K562 (cell line): ENCODE results near the gene MCC. TPM values are rescaled to one million over a fixed set of nuclear protein-coding genes. Genes with fewer than 3 reads are reported as not detected.

Source experiments
- ATAC-seq: fragments of 200-7000 bp; cut with Tn5 transposase; 3 replicates; pipeline ENCODE4 v1.9.1; 2020; ENCODE audit warnings: moderate library complexity
- BruUV-seq: library from RNA; stranded (reverse); fragments of 400-500 nt; replicated peaks from 2 replicates; lab custom pipeline; 2021; lab: Mats Ljungman, UMichigan
- CTCF ChIA-PET: fragments of 300-600 bp; formaldehyde crosslinking; extraction: SDS; loops from one replicate; lab custom pipeline; 2021; ENCODE audit warnings: low intra/inter-chr PET ratio; lab: Yijun Ruan, JAX
- POLR2A ChIA-PET: fragments of 300-600, 350-650 bp; sonication (Branson Sonifier 250); formaldehyde crosslinking; extraction: SDS; loops from one replicate; lab custom pipeline; 2021; ENCODE audit warnings: antibody characterized with exemption, inconsistent platforms; lab: Yijun Ruan, JAX
- DNase-seq, 4 experiments: peaks; one replicate each; pipeline versions ENCODE4 v3.0.0 to v3.0.0-alpha.2; 2011 to 2018; ENCODE audit warnings: low spot score in 3 of 4, mixed read lengths in 3 of 4; ENCODE audit errors: extremely low read depth in 1 of 4
- FAIRE-seq: peaks from 2 replicates; lab custom pipeline; 2011; peaks lifted over from hg19 to GRCh38; lab: Jason Lieb, UNC
- H2AFZ ChIP-seq: 2 replicates; pipeline ENCODE4 v1.6.0; 2011; ENCODE audit warnings: low read depth, low read length, control low read depth, inconsistent platforms
- H3K27ac ChIP-seq: fragments of 200-600 bp; 3 replicates; pipeline ENCODE4 v1.8.0; 2011; ENCODE audit warnings: low read depth, mild to moderate bottlenecking, control low read depth, inconsistent platforms, low read length, moderate library complexity, mixed read lengths; ENCODE audit errors: extremely low read depth
- H3K27me3 ChIP-seq, 2 experiments: fragments of 300-600 bp in 1 of 2; 2 replicates in 1 of 2; 3 replicates in 1 of 2; pipeline versions ENCODE4 v1.6.0 to v1.8.0; 2011; ENCODE audit warnings: inconsistent platforms in 2 of 2, low read length in 2 of 2, mild to moderate bottlenecking in 1 of 2, mixed read lengths in 1 of 2, moderate library complexity in 1 of 2; ENCODE audit not compliant: control insufficient read depth in 2 of 2, insufficient read depth in 2 of 2
- H3K36me3 ChIP-seq: fragments of 300-600 bp; 3 replicates; pipeline ENCODE4 v1.8.0; 2011; ENCODE audit warnings: mild to moderate bottlenecking, low read length, inconsistent platforms; ENCODE audit not compliant: control insufficient read depth, insufficient read depth
- H3K4me1 ChIP-seq, 2 experiments: fragments of 200-600 bp in 1 of 2; replicated peaks in 1 of 2; 2 replicates in 1 of 2; 3 replicates in 1 of 2; pipeline versions ENCODE4 v1.5.1 to v1.8.0; 2011; ENCODE audit warnings: inconsistent platforms in 2 of 2, low read length in 2 of 2, mild to moderate bottlenecking in 1 of 2, mixed read lengths in 1 of 2, moderate library complexity in 1 of 2; ENCODE audit not compliant: control insufficient read depth in 2 of 2, insufficient read depth in 2 of 2
- H3K4me2 ChIP-seq: 2 replicates; pipeline ENCODE4 v1.6.1; 2011; ENCODE audit warnings: low read length, control low read depth, inconsistent platforms, mixed read lengths; ENCODE audit not compliant: insufficient read depth
- H3K4me3 ChIP-seq: fragments of 200-600 bp; sonication (generic), shearing (Covaris generic); 2 replicates; pipeline ENCODE4 v1.5.1; 2016; ENCODE audit warnings: control low read depth, inconsistent platforms
- H3K79me2 ChIP-seq: fragments of 200-600 bp; 3 replicates; pipeline ENCODE4 v1.8.0; 2011; ENCODE audit warnings: low read length, inconsistent platforms; ENCODE audit not compliant: control insufficient read depth, insufficient read depth
- H3K9ac ChIP-seq, 2 experiments: 2 replicates each; pipeline versions ENCODE4 v1.6.0 to v1.6.1; 2011; ENCODE audit warnings: low read depth in 2 of 2, low read length in 2 of 2, control low read depth in 1 of 2, inconsistent platforms in 1 of 2, mild to moderate bottlenecking in 1 of 2, mixed read lengths in 1 of 2; ENCODE audit not compliant: insufficient read depth in 1 of 2
- H3K9me1 ChIP-seq: one replicate; pipeline ENCODE4 v1.6.0; 2011; ENCODE audit warnings: inconsistent platforms, mild to moderate bottlenecking, low read length, moderate library complexity; ENCODE audit not compliant: control insufficient read depth, insufficient read depth
- H3K9me3 ChIP-seq: replicated peaks from 2 replicates; pipeline ENCODE4 v1.5.1; 2011; ENCODE audit warnings: low read depth, low read length, inconsistent platforms; ENCODE audit not compliant: control insufficient read depth, insufficient read depth
- H4K20me1 ChIP-seq: replicated peaks from 2 replicates; pipeline ENCODE4 v1.6.1; 2011; ENCODE audit warnings: low read length, inconsistent platforms, mixed read lengths; ENCODE audit not compliant: control insufficient read depth, insufficient read depth
- POLR3G ChIP-seq: IDR thresholded peaks from 2 replicates; pipeline ENCODE4 v1.6.1; 2011; ENCODE audit not compliant: insufficient read length, insufficient replicate concordance; ENCODE audit errors: extremely low read depth
- RUNX1 ChIP-seq: sonication (generic); IDR thresholded peaks from 2 replicates; pipeline ENCODE4 v1.6.1; 2016; ENCODE audit warnings: antibody characterized with exemption, low read depth
- SMARCA4 ChIP-seq: fragments of 450-650 bp; IDR thresholded peaks from 2 replicates; pipeline ENCODE4 v1.6.1; 2016
- SMARCB1 ChIP-seq: IDR thresholded peaks from 2 replicates; pipeline ENCODE4 v1.6.1; 2011; ENCODE audit warnings: improper control_type of control experiment, low read depth; ENCODE audit not compliant: insufficient read length
- TEAD4 ChIP-seq, 2 experiments: sonication (generic) in 1 of 2; formaldehyde crosslinking in 1 of 2; IDR thresholded peaks; 2 replicates each; pipeline versions ENCODE4 v1.6.1 to v1.8.0; 2012 to 2022; ENCODE audit warnings: borderline replicate concordance in 1 of 2, inconsistent platforms in 1 of 2, low read length in 1 of 2, mild to moderate bottlenecking in 1 of 2, missing genetic modification reagents in 1 of 2
- ZFP36 ChIP-seq: fragments of 150-350 bp; IDR thresholded peaks from 2 replicates; pipeline ENCODE4 v1.6.1; 2018; ENCODE audit warnings: low read length, low read depth; ENCODE audit not compliant: partially characterized antibody
- WGBS: fragments of 100-300 bp; shearing (Covaris generic); methylation state at CpG from one replicate; pipeline ENCODE4 v1.1.6; 2016; ENCODE audit warnings: low coverage, mixed read lengths; ENCODE audit not compliant: insufficient coverage; ENCODE audit errors: missing lambda C conversion rate; 5-methylcytosine and 5-hydroxymethylcytosine counted together
- in situ Hi-C: fragments of 300-500 bp; cut with MboI; formaldehyde crosslinking; loops from 4 replicates; pipeline ENCODE4 v1.15.0; 2018; ENCODE audit warnings: inconsistent platforms, mixed read lengths
- intact Hi-C: fragments of 100-400 bp; cut with micrococcal nuclease; formaldehyde crosslinking; loops from 2 replicates; pipeline ENCODE4 v1.14.2; 2022
- polyA plus RNA-seq, 8 experiments: library from polyadenylated mRNA; depleted of rRNA in 4 of 8; stranded (reverse) in 5 of 8; unstranded in 3 of 8; fragments of >200 nt; fragmentation: Nextera tagmentation in 2 of 8; fragmentation: Illumina TruSeq in 1 of 8; extraction: Ambion mirVana in 2 of 8; extraction: Trizol in 1 of 8; gene quantifications; 2 replicates each; pipeline versions ENCODE4 v1.2.1 to v1.2.3, GENCODE V29; 2011 to 2014; ENCODE audit warnings: inconsistent platforms in 1 of 8, missing spikeins in 1 of 8
- total RNA-seq, 7 experiments: library from RNA; depleted of rRNA in 6 of 7; stranded (reverse); fragments of >200 nt in 6 of 7; fragmentation: Illumina TruSeq in 2 of 7; extraction: Trizol in 2 of 7; gene quantifications; 2 replicates each; pipeline versions ENCODE4 v1.2.1 to v1.2.3, GENCODE V29; 2011 to 2021; ENCODE audit warnings: low replicate concordance in 1 of 7
- TF ChIP-seq, protein P1 (sequence below): sonication (generic); formaldehyde crosslinking; IDR thresholded peaks from 2 replicates; pipeline ENCODE4 v1.8.0; 2023; ENCODE audit warnings: mild to moderate bottlenecking, missing genetic modification reagents
- TF ChIP-seq, protein P2 (sequence below), 2 experiments: fragments of 150-350 bp in 1 of 2; IDR thresholded peaks; 2 replicates each; pipeline ENCODE4 v1.6.1; 2012 to 2016; ENCODE audit warnings: low read depth in 2 of 2, low read length in 2 of 2, mild to moderate bottlenecking in 1 of 2, moderate library complexity in 1 of 2
- TF ChIP-seq, protein P3 (sequence below): IDR thresholded peaks from 2 replicates; pipeline ENCODE4 v1.6.1; 2014; ENCODE audit warnings: antibody characterized with exemption
- TF ChIP-seq, protein P4 (sequence below): fragments of 450-650 bp; IDR thresholded peaks from 2 replicates; pipeline ENCODE4 v1.6.1; 2016; ENCODE audit warnings: mild to moderate bottlenecking

The MCC gene
- total and polyA plus RNA-seq, 9 of the 15 experiments (the other 6 are each of a cell fraction or from before 2014, with no cell fraction given), result 0.04 to 0.24 (median 0.06) TPM; not detected in 1

DNA sequence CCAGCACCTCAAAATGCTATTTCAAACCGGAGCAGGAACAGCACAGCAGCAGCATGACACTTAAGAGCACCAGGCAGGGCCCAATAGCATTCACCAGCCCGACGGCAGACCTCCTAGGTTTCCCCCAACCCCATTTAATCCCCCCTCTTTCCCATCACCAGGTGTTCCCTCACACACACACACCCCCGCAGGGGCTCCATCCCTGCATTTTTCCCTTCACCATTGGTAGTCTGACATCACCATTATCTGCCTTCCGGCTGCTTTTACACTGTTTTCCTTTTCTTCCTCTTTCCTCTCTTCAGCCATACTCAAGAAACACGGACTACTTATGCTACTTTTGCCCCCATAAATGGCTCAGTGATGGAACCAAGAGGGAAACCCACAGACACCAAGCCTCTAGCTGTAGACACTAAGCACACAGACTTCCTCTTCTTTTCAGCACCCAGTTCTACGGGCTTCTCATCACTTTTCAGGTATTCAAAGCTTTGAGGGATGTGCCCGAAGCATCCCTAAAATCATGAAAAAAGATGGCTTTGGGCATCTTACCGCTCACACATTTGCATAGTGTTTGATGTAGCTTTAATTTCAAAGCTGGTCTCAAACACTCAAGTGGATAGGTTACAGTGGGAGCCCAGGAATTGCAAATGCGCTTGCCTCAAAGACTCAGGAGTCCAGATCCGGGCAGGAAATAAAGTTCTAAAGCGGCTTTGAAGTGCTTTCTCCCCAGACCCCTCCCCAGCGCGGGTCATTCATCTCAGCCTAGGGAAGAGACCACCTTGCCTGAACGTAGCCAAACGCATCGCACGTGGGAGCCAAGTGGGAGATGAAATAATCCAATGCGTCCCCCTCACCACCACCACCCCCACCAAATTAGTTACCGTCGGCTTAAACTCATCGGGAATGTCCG, 194.9 kb downstream of the MCC start:
- FAIRE-seq (no peak), ATAC-seq (no peak), DNase-seq (no peak)
- in situ Hi-C loops (no loop called here), intact Hi-C loops (no loop called here)
- Histone ChIP-seq H3K4me3 (no peak overlapping the region), H3K9me1 (no peaks in the 10 kb centered on the region), H2AFZ (no peak overlapping the region), H3K36me3 (no peaks in the 10 kb centered on the region), H3K4me1 (peaks cover 0 to 9% of the 10 kb centered on the region in 2 experiments; a peak in 2 of 5 replicates), H3K9me3 (no peaks in the 10 kb centered on the region), H3K4me2 (no peak overlapping the region), H3K9ac (no peak overlapping the region), H3K27me3 (peaks cover 33 to 44% of the 10 kb centered on the region in 2 experiments), H4K20me1 (no peaks in the 10 kb centered on the region), H3K79me2 (no peaks in the 10 kb centered on the region), H3K27ac (no peak overlapping the region)
- WGBS, result 7% methylated on average over 21 of the region's 23 CpGs
- no TSS peak for BruUV-seq
- CTCF ChIA-PET, result no interaction called here
- POLR2A ChIA-PET, result interaction anchor here (0.7 to 2.1 kb wide), 3 partner anchors 10 to 28 kb away, joined by 3 to 5 read pairs (median 4); no protein-coding TSS in a partner anchor
- TF ChIP-seq, protein P1, sequence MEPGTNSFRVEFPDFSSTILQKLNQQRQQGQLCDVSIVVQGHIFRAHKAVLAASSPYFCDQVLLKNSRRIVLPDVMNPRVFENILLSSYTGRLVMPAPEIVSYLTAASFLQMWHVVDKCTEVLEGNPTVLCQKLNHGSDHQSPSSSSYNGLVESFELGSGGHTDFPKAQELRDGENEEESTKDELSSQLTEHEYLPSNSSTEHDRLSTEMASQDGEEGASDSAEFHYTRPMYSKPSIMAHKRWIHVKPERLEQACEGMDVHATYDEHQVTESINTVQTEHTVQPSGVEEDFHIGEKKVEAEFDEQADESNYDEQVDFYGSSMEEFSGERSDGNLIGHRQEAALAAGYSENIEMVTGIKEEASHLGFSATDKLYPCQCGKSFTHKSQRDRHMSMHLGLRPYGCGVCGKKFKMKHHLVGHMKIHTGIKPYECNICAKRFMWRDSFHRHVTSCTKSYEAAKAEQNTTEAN (CRISPR knock-in tag), result no peak
- TF ChIP-seq RUNX1 (no peak), SMARCA4 (no peak), ZFP36 (no peak), TEAD4 (IDR thresholded peaks at IDR 0.05; ENCODE audit: low read length) (no peak), TEAD4 (CRISPR knock-in tag; IDR thresholded peaks at IDR 0.05; ENCODE audit: borderline replicate concordance) (no peak), POLR3G (no peak), SMARCB1 (no peak)
- TF ChIP-seq, protein P2, sequence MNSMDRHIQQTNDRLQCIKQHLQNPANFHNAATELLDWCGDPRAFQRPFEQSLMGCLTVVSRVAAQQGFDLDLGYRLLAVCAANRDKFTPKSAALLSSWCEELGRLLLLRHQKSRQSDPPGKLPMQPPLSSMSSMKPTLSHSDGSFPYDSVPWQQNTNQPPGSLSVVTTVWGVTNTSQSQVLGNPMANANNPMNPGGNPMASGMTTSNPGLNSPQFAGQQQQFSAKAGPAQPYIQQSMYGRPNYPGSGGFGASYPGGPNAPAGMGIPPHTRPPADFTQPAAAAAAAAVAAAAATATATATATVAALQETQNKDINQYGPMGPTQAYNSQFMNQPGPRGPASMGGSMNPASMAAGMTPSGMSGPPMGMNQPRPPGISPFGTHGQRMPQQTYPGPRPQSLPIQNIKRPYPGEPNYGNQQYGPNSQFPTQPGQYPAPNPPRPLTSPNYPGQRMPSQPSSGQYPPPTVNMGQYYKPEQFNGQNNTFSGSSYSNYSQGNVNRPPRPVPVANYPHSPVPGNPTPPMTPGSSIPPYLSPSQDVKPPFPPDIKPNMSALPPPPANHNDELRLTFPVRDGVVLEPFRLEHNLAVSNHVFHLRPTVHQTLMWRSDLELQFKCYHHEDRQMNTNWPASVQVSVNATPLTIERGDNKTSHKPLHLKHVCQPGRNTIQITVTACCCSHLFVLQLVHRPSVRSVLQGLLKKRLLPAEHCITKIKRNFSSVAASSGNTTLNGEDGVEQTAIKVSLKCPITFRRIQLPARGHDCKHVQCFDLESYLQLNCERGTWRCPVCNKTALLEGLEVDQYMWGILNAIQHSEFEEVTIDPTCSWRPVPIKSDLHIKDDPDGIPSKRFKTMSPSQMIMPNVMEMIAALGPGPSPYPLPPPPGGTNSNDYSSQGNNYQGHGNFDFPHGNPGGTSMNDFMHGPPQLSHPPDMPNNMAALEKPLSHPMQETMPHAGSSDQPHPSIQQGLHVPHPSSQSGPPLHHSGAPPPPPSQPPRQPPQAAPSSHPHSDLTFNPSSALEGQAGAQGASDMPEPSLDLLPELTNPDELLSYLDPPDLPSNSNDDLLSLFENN (IDR thresholded peaks at IDR 0.05; ENCODE audit: low read depth in 2 of 2, low read length in 2 of 2), result no peak
- TF ChIP-seq, protein P3, sequence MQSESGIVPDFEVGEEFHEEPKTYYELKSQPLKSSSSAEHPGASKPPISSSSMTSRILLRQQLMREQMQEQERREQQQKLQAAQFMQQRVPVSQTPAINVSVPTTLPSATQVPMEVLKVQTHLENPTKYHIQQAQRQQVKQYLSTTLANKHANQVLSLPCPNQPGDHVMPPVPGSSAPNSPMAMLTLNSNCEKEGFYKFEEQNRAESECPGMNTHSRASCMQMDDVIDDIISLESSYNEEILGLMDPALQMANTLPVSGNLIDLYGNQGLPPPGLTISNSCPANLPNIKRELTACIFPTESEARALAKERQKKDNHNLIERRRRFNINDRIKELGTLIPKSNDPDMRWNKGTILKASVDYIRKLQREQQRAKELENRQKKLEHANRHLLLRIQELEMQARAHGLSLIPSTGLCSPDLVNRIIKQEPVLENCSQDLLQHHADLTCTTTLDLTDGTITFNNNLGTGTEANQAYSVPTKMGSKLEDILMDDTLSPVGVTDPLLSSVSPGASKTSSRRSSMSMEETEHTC, result no peak
- TF ChIP-seq, protein P4, sequence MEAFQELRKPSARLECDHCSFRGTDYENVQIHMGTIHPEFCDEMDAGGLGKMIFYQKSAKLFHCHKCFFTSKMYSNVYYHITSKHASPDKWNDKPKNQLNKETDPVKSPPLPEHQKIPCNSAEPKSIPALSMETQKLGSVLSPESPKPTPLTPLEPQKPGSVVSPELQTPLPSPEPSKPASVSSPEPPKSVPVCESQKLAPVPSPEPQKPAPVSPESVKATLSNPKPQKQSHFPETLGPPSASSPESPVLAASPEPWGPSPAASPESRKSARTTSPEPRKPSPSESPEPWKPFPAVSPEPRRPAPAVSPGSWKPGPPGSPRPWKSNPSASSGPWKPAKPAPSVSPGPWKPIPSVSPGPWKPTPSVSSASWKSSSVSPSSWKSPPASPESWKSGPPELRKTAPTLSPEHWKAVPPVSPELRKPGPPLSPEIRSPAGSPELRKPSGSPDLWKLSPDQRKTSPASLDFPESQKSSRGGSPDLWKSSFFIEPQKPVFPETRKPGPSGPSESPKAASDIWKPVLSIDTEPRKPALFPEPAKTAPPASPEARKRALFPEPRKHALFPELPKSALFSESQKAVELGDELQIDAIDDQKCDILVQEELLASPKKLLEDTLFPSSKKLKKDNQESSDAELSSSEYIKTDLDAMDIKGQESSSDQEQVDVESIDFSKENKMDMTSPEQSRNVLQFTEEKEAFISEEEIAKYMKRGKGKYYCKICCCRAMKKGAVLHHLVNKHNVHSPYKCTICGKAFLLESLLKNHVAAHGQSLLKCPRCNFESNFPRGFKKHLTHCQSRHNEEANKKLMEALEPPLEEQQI, result no peak
